ENCODE measurements around the gene RAI1. TPM values are rescaled to one million over a fixed set of nuclear protein-coding genes. Genes with fewer than 3 reads are reported as not detected.

The RAI1 gene
- total and polyA plus RNA-seq, 10 of the 15 experiments (the other 5 are each of a cell fraction or from before 2014, with no cell fraction given): 0.66 to 37.7 (median 6.0) TPM

- H3K36me3 ChIP-seq (ENCODE audit: control insufficient read depth in 2 of 2, insufficient read depth in 2 of 2, low read length in 1 of 2): peaks cover 0 to 9% of the 10 kb centered on the region in 2 experiments; a peak in 2 of 4 replicates
- ChIA-PET SMC1A (ENCODE audit: uncharacterized antibody, unreplicated experiment) (interaction anchor here (0.6 kb wide), 1 partner anchor 251 kb away, joined by 3 read pairs; no protein-coding TSS in a partner anchor), CTCF (interaction anchor here (1.0 kb wide), 1 partner anchor 151 kb away, joined by 4 read pairs; no protein-coding TSS in a partner anchor), POLR2A (no interaction called here), RAD21 (ENCODE audit: unreplicated experiment) (interaction anchor here (0.6 kb wide), 1 partner anchor 265 kb away, joined by 4 read pairs; no protein-coding TSS in a partner anchor)
- intact Hi-C loops (cut with micrococcal nuclease; ENCODE audit: unreplicated experiment) (no loop called here), in situ Hi-C loops (cut with MboI) (no loop called here)
- no peaks in the 10 kb centered on the region; the same call in 1 of the 2 replicates for H3K79me2 ChIP-seq (ENCODE audit: control insufficient read depth, insufficient read depth, low read length)
- DNase-seq (ENCODE audit: low read depth, low spot score): no peak
- H3K27me3 ChIP-seq (replicated peaks in 1 of 2; ENCODE audit: control insufficient read depth in 2 of 2, insufficient read depth in 2 of 2, low read length in 1 of 2): no peaks in the 10 kb centered on the region
- ATAC-seq: no peak
- H3K27ac ChIP-seq (ENCODE audit: control insufficient read depth, insufficient read depth): no peak overlapping the region
- H3K9me3 ChIP-seq (replicated peaks; ENCODE audit: control insufficient read depth, insufficient read depth, low read length): no peaks in the 10 kb centered on the region
- H3K9ac ChIP-seq (ENCODE audit: control insufficient read depth, insufficient read depth, low read length): no peak overlapping the region
- H3K4me1 ChIP-seq (ENCODE audit: control insufficient read depth, insufficient read depth, low read length): peaks cover 20% of the 10 kb centered on the region
- TF ChIP-seq MAX (IDR thresholded peaks at IDR 0.05; ENCODE audit: low read depth, low read length) (no peak), EED (IDR thresholded peaks at IDR 0.05; ENCODE audit: low read depth) (no peak)
- no peak for FAIRE-seq
- H3K4me2 ChIP-seq (ENCODE audit: control insufficient read depth, insufficient read depth): no peak overlapping the region
- H3K4me3 ChIP-seq: no peak overlapping the region
- H4K20me1 ChIP-seq (ENCODE audit: control insufficient read depth, insufficient read depth): no peaks in the 10 kb centered on the region; the same call in 1 of the 2 replicates
- no peak overlapping the region for H2AFZ ChIP-seq (ENCODE audit: control insufficient read depth, low read depth, low read length)
- BruUV-seq (replicated peaks): no TSS peak
- WGBS (ENCODE audit: insufficient coverage, insufficient replicate concordance, low lambda C conversion rate, missing lambda C conversion rate): 80% methylated on average over 6 of the region's 6 CpGs
These were observed 86.7 kb downstream of the RAI1 start for GRCh38 chr17:17767887-17768418.

DNA sequence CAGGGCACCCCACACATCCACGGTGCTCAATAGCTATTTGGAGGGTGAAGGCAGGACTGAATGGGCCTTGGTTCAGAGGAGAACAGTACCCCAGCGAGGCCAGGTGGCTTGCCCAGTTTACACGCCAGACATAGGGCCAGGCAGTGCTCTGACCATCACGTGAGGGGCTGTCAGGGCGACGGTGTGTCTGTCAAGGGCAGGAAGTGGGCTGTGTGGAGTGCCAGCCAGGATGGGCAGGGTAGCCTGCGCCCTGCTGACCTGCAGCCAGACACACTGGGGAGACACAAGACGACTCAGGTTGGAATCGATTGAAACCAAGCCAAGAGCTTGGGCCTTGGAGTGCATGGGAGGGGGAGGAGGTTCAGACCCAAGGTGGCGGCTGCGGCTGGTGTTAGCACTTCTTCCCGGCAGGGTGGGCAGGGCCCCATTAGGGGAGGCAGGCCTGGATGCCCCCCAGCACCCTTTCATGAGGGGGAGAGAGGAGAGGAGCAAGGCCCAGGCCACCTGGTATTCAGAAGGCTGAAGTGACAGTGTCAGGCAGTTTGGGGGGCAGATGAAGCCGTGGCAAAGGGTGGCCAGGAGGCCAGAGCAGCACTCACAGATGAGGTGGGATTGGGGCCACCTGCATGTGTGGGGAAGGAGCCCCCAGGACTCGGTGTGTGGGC is 87.3 kb downstream of the RAI1 start:
- Histone ChIP-seq H3K4me1 (ENCODE audit: control insufficient read depth, insufficient read depth, low read length) (peaks cover 20% of the 10 kb centered on the region), H4K20me1 (ENCODE audit: control insufficient read depth, insufficient read depth) (no peaks in the 10 kb centered on the region; the same call in 1 of the 2 replicates), H3K27ac (ENCODE audit: control insufficient read depth, insufficient read depth) (no peak overlapping the region), H3K9me3 (replicated peaks; ENCODE audit: control insufficient read depth, insufficient read depth, low read length) (no peaks in the 10 kb centered on the region), H3K36me3 (ENCODE audit: control insufficient read depth in 2 of 2, insufficient read depth in 2 of 2, low read length in 1 of 2) (peaks cover 0 to 11% of the 10 kb centered on the region in 2 experiments; a peak in 2 of 4 replicates), H3K4me3 (no peak overlapping the region), H3K79me2 (ENCODE audit: control insufficient read depth, insufficient read depth, low read length) (no peaks in the 10 kb centered on the region; the same call in 1 of the 2 replicates), H3K27me3 (replicated peaks in 1 of 2; ENCODE audit: control insufficient read depth in 2 of 2, insufficient read depth in 2 of 2, low read length in 1 of 2) (no peaks in the 10 kb centered on the region), H3K4me2 (ENCODE audit: control insufficient read depth, insufficient read depth) (no peak overlapping the region), H3K9ac (ENCODE audit: control insufficient read depth, insufficient read depth, low read length) (no peak overlapping the region), H2AFZ (ENCODE audit: control insufficient read depth, low read depth, low read length) (no peak overlapping the region)
- ATAC-seq: no peak
- TF ChIP-seq POLR2A (IDR thresholded peaks at IDR 0.05; ENCODE audit: low read depth, low read length) (0 out of 2 replicates have a peak, but pooled peaks have one; percentile 4), CBX5 (IDR thresholded peaks at IDR 0.05; ENCODE audit: low read depth) (no peak)
- FAIRE-seq: no peak
- POLR2A ChIA-PET: no interaction called here
- intact Hi-C loops (cut with micrococcal nuclease; ENCODE audit: unreplicated experiment): no loop called here
- CTCF ChIA-PET: interaction anchor here (1.0 kb wide), 1 partner anchor 151 kb away, joined by 4 read pairs; no protein-coding TSS in a partner anchor
- 90% methylated on average over 14 of the region's 14 CpGs for WGBS (ENCODE audit: insufficient coverage, insufficient replicate concordance, low lambda C conversion rate, missing lambda C conversion rate)
- RAD21 ChIA-PET (ENCODE audit: unreplicated experiment): no interaction called here
- SMC1A ChIA-PET (ENCODE audit: uncharacterized antibody, unreplicated experiment): no interaction called here
- BruUV-seq (replicated peaks): no TSS peak
- DNase-seq (ENCODE audit: low read depth, low spot score): no peak
- in situ Hi-C loops (cut with MboI): no loop called here
